ENCODE results near the gene GPR34.
"Not testable (repeated sequence)": the region's sequence is repeated elsewhere in the genome, so short reads cannot be mapped to it uniquely, and the experiment has no call there.

Gene GPR34

GRCh38 chrX:41688835-41689234 is at the start of gene GPR34:
Gene GPR34 (plus strand): TSS chrX:41688973. CDS start chrX:41695634, 6,661 bp downstream.
- no peak for DNase-seq (ENCODE audit: low read depth)

GRCh38 chrX:41646201-41646600 is 42.6 kb upstream of the GPR34 start:
- not testable (repeated sequence) for DNase-seq (ENCODE audit: low read depth)

GRCh38 chrX:41653125-41653524 is 35.6 kb upstream of the GPR34 start:
- DNase-seq (ENCODE audit: low read depth), result no peak

- no peak for DNase-seq (ENCODE audit: low read depth)
Measured at GRCh38 chrX:41655101-41655500, 33.7 kb upstream of the GPR34 start.

GRCh38 chrX:41655631-41656030 is 33.1 kb upstream of the GPR34 start:
- DNase-seq (ENCODE audit: low read depth), result no peak

GRCh38 chrX:41661366-41662095 is 27.2 kb upstream of the GPR34 start:
- no peak for DNase-seq (ENCODE audit: low read depth)

- DNase-seq (ENCODE audit: low read depth), result no peak
Measured at GRCh38 chrX:41664375-41664901, 24.3 kb upstream of the GPR34 start.

GRCh38 chrX:41664908-41665307 is 23.9 kb upstream of the GPR34 start:
- DNase-seq (ENCODE audit: low read depth), result no peak

GRCh38 chrX:41665686-41666085 is 23.1 kb upstream of the GPR34 start:
- no peak for DNase-seq (ENCODE audit: low read depth)

GRCh38 chrX:41666251-41666650 is 22.5 kb upstream of the GPR34 start:
- DNase-seq (ENCODE audit: low read depth), result no peak

GRCh38 chrX:41667631-41668030 is 21.1 kb upstream of the GPR34 start:
- no peak for DNase-seq (ENCODE audit: low read depth)

GRCh38 chrX:41670112-41670511 is 18.7 kb upstream of the GPR34 start:
- no peak for DNase-seq (ENCODE audit: low read depth)

GRCh38 chrX:41671082-41671481 is 17.7 kb upstream of the GPR34 start:
- DNase-seq (ENCODE audit: low read depth), result no peak

GRCh38 chrX:41672643-41673042 is 16.1 kb upstream of the GPR34 start:
- DNase-seq (ENCODE audit: low read depth), result no peak

- DNase-seq (ENCODE audit: low read depth), result not testable (repeated sequence)
Measured at GRCh38 chrX:41676361-41676760, 12.4 kb upstream of the GPR34 start.

GRCh38 chrX:41677183-41678060 is 11.4 kb upstream of the GPR34 start:
- DNase-seq (ENCODE audit: low read depth), result no peak

- DNase-seq (ENCODE audit: low read depth), result no peak
Measured at GRCh38 chrX:41684138-41684537, 4.6 kb upstream of the GPR34 start.

- no peak for DNase-seq (ENCODE audit: low read depth)
Measured at GRCh38 chrX:41684940-41685339, 3.8 kb upstream of the GPR34 start.

- DNase-seq (ENCODE audit: low read depth), result no peak
Measured at GRCh38 chrX:41686788-41687187, 2.0 kb upstream of the GPR34 start.

- no peak for DNase-seq (ENCODE audit: low read depth)
Measured at GRCh38 chrX:41688156-41688555, 617 bp upstream of the GPR34 start.

- DNase-seq (ENCODE audit: low read depth), result no peak
Measured at GRCh38 chrX:41689711-41690110, 938 bp downstream of the GPR34 start.

- no peak for DNase-seq (ENCODE audit: low read depth)
Measured at GRCh38 chrX:41692162-41692749, 3.5 kb downstream of the GPR34 start.

- no peak for DNase-seq (ENCODE audit: low read depth)
Measured at GRCh38 chrX:41693024-41693423, 4.3 kb downstream of the GPR34 start.

Measured in stimulated activated CD8-positive, alpha-beta memory T cell treated with anti-CD3 and anti-CD28 coated beads, Interleukin-15, amount 100 ng/mL, for 1 hour (primary cell).